Neural cell (in vitro differentiated cells): Measurements from ENCODE around the gene DGKB. TPM values are rescaled to one million over a fixed set of nuclear protein-coding genes. Genes with fewer than 3 reads are reported as not detected.

Experiments used
- H2AFZ ChIP-seq: fragments of 200-600, 300-800 bp; sonication (generic), shearing (Covaris generic); 2 replicates; pipeline ENCODE4 v1.6.0; 2014; ENCODE audit warnings: low read depth, mild to moderate bottlenecking, antibody characterized with exemption, low read length, moderate library complexity
- H3F3A ChIP-seq: fragments of 200-600 bp; shearing (Covaris generic); 2 replicates; pipeline ENCODE4 v1.6.1; 2016; ENCODE audit warnings: mild to moderate bottlenecking, moderate library complexity, mixed read lengths, antibody characterized with exemption, low read length; ENCODE audit not compliant: insufficient read depth, poor library complexity, severe bottlenecking
- H3K27ac ChIP-seq: fragments of 200-600, 300-800 bp; sonication (generic), shearing (Covaris generic); 2 replicates; pipeline ENCODE4 v1.5.1; 2014; ENCODE audit warnings: mild to moderate bottlenecking, low read length, moderate library complexity
- H3K27me3 ChIP-seq: fragments of 300-800, 200-600 bp; sonication (generic), shearing (Covaris generic); 2 replicates; pipeline ENCODE4 v1.6.0; 2014; ENCODE audit warnings: mild to moderate bottlenecking, low read depth, low read length, moderate library complexity; ENCODE audit not compliant: insufficient read depth
- H3K36me3 ChIP-seq: fragments of 300-800, 200-600 bp; sonication (generic), shearing (Covaris generic); 2 replicates; pipeline ENCODE4 v1.5.1; 2014; ENCODE audit warnings: mild to moderate bottlenecking, antibody characterized with exemption, low read length, moderate library complexity; ENCODE audit not compliant: insufficient read depth
- H3K4me2 ChIP-seq: fragments of 300-800, 200-600 bp; sonication (generic), shearing (Covaris generic); 2 replicates; pipeline ENCODE4 v1.6.0; 2014; ENCODE audit warnings: mild to moderate bottlenecking, low read length
- H3K4me3 ChIP-seq: fragments of 300-800, 200-600 bp; sonication (generic), shearing (Covaris generic); 2 replicates; pipeline ENCODE4 v1.5.1; 2014; ENCODE audit warnings: mild to moderate bottlenecking, low read length, moderate library complexity
- H3K79me2 ChIP-seq: fragments of 200-600 bp; shearing (Covaris generic); replicated peaks from 2 replicates; pipeline ENCODE4 v1.6.0; 2014; ENCODE audit warnings: mild to moderate bottlenecking, low read length, moderate library complexity; ENCODE audit not compliant: insufficient read depth
- H3K9ac ChIP-seq: fragments of 300-800, 200-600 bp; sonication (generic), shearing (Covaris generic); 2 replicates; pipeline ENCODE4 v1.6.1; 2016; ENCODE audit warnings: mild to moderate bottlenecking, low read length, mixed read lengths
- H3K9me2 ChIP-seq: fragments of 200-600 bp; shearing (Covaris generic); 2 replicates; pipeline ENCODE4 v1.6.1; 2016; ENCODE audit warnings: mild to moderate bottlenecking, low read length, mixed read lengths; ENCODE audit not compliant: insufficient read depth
- H3K9me3 ChIP-seq: fragments of 200-600, 300-800 bp; sonication (generic), shearing (Covaris generic); 2 replicates; pipeline ENCODE4 v1.6.1; 2016; ENCODE audit warnings: mild to moderate bottlenecking, mixed run types, low read length, moderate library complexity, mixed read lengths
- H4K20me1 ChIP-seq: fragments of 200-600 bp; shearing (Covaris generic); 2 replicates; pipeline ENCODE4 v1.6.1; 2016; ENCODE audit warnings: mild to moderate bottlenecking, mixed run types; ENCODE audit not compliant: insufficient read depth
- CTCF ChIP-seq: fragments of 450-650 bp; IDR thresholded peaks from 2 replicates; pipeline ENCODE4 v1.5.1; 2014; ENCODE audit warnings: antibody characterized with exemption, mild to moderate bottlenecking, moderate library complexity; ENCODE audit not compliant: poor library complexity, severe bottlenecking
- EP300 ChIP-seq: fragments of 450-650 bp; conservative IDR thresholded peaks from 2 replicates; pipeline ENCODE4 v1.6.1; 2014; ENCODE audit warnings: antibody characterized with exemption, mild to moderate bottlenecking, moderate library complexity; ENCODE audit not compliant: poor library complexity, severe bottlenecking
- EZH2 ChIP-seq: fragments of 200-600, 300-800 bp; shearing (Covaris generic), sonication (generic); IDR thresholded peaks from 2 replicates; pipeline ENCODE4 v1.6.1; 2014; ENCODE audit warnings: antibody characterized with exemption, low read length, borderline replicate concordance, mild to moderate bottlenecking; ENCODE audit not compliant: insufficient read depth, poor library complexity, severe bottlenecking
- MXI1 ChIP-seq: fragments of 450-650 bp; conservative IDR thresholded peaks from 2 replicates; pipeline ENCODE4 v1.6.1; 2014; ENCODE audit warnings: antibody characterized with exemption, mild to moderate bottlenecking; ENCODE audit not compliant: poor library complexity, severe bottlenecking
- POLR2AphosphoS5 ChIP-seq: IDR thresholded peaks from 2 replicates; pipeline ENCODE4 v1.6.1; 2012
- RAD21 ChIP-seq: fragments of 450-650 bp; conservative IDR thresholded peaks from 2 replicates; pipeline ENCODE4 v1.6.1; 2014; ENCODE audit warnings: antibody characterized with exemption, mild to moderate bottlenecking, moderate library complexity
- REST ChIP-seq: IDR thresholded peaks from 2 replicates; pipeline ENCODE4 v1.6.1; 2012; ENCODE audit warnings: borderline replicate concordance
- SMC3 ChIP-seq: fragments of 450-650 bp; conservative IDR thresholded peaks from 2 replicates; pipeline ENCODE4 v1.6.1; 2014; ENCODE audit warnings: antibody characterized with exemption, mild to moderate bottlenecking, moderate library complexity; ENCODE audit not compliant: poor library complexity
- TAF1 ChIP-seq: IDR thresholded peaks from 2 replicates; pipeline ENCODE4 v1.6.1; 2012; ENCODE audit warnings: low read depth
- polyA plus RNA-seq: library from polyadenylated mRNA; depleted of rRNA; stranded (reverse); fragments of >200 nt; gene quantifications from 2 replicates; pipeline ENCODE4 v1.2.3, GENCODE V29; 2014

DGKB gene
- polyA plus RNA-seq, 1 donor from 2014 or later: 0.20 TPM

- no peaks in the 10 kb centered on the region for H3K27me3 ChIP-seq
- H3F3A ChIP-seq: no peaks in the 10 kb centered on the region
- H3K27ac ChIP-seq: no peak overlapping the region
- no peaks in the 10 kb centered on the region for H3K36me3 ChIP-seq
- H3K79me2 ChIP-seq: no peaks in the 10 kb centered on the region
- H3K9me2 ChIP-seq: no peaks in the 10 kb centered on the region
- H3K4me2 ChIP-seq: no peak overlapping the region
- H3K9ac ChIP-seq: no peak overlapping the region
- no peak overlapping the region for H3K4me3 ChIP-seq
- H4K20me1 ChIP-seq: no peaks in the 10 kb centered on the region
- no peak overlapping the region for H2AFZ ChIP-seq
- TF ChIP-seq EP300: no peak
- no peak for TF ChIP-seq EZH2
- TF ChIP-seq MXI1: no peak
- no peak for TF ChIP-seq POLR2AphosphoS5
- TF ChIP-seq TAF1: no peak
- no peak for TF ChIP-seq REST
- no peak for TF ChIP-seq CTCF
- H3K9me3 ChIP-seq: no peaks in the 10 kb centered on the region
These were observed 676.4 kb downstream of the DGKB start for GRCh38 chr7:14226126-14226525.

DNA sequence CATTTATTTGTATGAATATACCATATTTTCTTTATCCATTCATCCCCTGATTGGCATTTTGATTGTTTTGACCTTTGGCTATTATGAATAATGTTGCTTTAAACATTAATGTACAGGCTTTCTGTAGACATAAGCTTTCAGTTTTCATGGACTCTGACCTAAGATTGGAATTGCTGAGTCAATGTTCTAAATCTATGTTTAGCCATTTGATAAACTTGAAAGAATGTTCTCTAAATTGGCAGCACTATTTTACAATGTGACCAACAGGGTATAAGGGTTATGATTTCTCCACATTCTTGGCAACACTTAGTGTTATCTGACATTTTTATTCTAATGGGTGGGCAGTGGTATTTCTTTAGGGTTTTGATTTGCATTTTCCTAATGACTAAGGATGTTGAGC is 683.4 kb downstream of the DGKB start:
- no peaks in the 10 kb centered on the region for H3K79me2 ChIP-seq
- TF ChIP-seq POLR2AphosphoS5 (no peak), CTCF (no peak), SMC3 (no peak), EP300 (no peak), REST (no peak), TAF1 (no peak), MXI1 (no peak), EZH2 (no peak), RAD21 (no peak)
- no peaks in the 10 kb centered on the region for H3K9me2 ChIP-seq
- H3K4me2 ChIP-seq: no peak overlapping the region
- H3K9ac ChIP-seq: no peak overlapping the region
- no peak overlapping the region for H3K27ac ChIP-seq
- H4K20me1 ChIP-seq: no peaks in the 10 kb centered on the region
- H3K27me3 ChIP-seq: no peaks in the 10 kb centered on the region
- no peaks in the 10 kb centered on the region for H3F3A ChIP-seq
- no peaks in the 10 kb centered on the region for H3K9me3 ChIP-seq
- no peak overlapping the region for H2AFZ ChIP-seq
- H3K36me3 ChIP-seq: no peaks in the 10 kb centered on the region
- no peak overlapping the region for H3K4me3 ChIP-seq
